Mesodermal cell (in vitro differentiated cells): Measurements from ENCODE around the gene SLX4IP.

Experiments used
- H3K27ac ChIP-seq: 2 replicates; pipeline ENCODE4 v1.7.0; 2013; ENCODE audit warnings: mild to moderate bottlenecking, low read depth, low read length, moderate library complexity; ENCODE audit not compliant: severe bottlenecking
- H3K36me3 ChIP-seq: 2 replicates; pipeline ENCODE4 v1.7.1; 2013; ENCODE audit warnings: mild to moderate bottlenecking, low read length, moderate library complexity; ENCODE audit not compliant: control insufficient read depth, insufficient read depth
- H3K4me1 ChIP-seq: one replicate; pipeline ENCODE4 v1.7.1; 2013; ENCODE audit warnings: mild to moderate bottlenecking, low read length; ENCODE audit not compliant: insufficient read depth, control insufficient read depth, poor library complexity, severe bottlenecking
- H3K4me3 ChIP-seq: 2 replicates; pipeline ENCODE4 v1.7.0; 2013; ENCODE audit warnings: low read length, control low read depth, mild to moderate bottlenecking; ENCODE audit not compliant: insufficient read depth, poor library complexity, severe bottlenecking; ENCODE audit errors: extremely low read depth
- H3K9me3 ChIP-seq: 2 replicates; pipeline ENCODE4 v1.7.1; 2013; ENCODE audit warnings: mild to moderate bottlenecking, low read length, moderate library complexity; ENCODE audit not compliant: control insufficient read depth
- WGBS, 2 experiments: methylation state at CpG; one replicate each; pipeline ENCODE4 v1.1.5; 2013; ENCODE audit warnings: missing lambda C conversion rate in 2 of 2; ENCODE audit not compliant: insufficient coverage in 2 of 2; 5-methylcytosine and 5-hydroxymethylcytosine counted together

SLX4IP gene

GRCh38 chr20:10430000-10430466, 5.1 kb upstream of the SLX4IP start:
- H3K36me3 ChIP-seq = peaks cover 11% of the 10 kb centered on the region
- H3K27ac ChIP-seq = no peak overlapping the region
- no peaks in the 10 kb centered on the region for H3K4me1 ChIP-seq
- H3K4me3 ChIP-seq = no peak overlapping the region
- H3K9me3 ChIP-seq = no peaks in the 10 kb centered on the region

GRCh38 chr20:10430704-10431103, 4.4 kb upstream of the SLX4IP start:
- Histone ChIP-seq H3K36me3 (peaks cover 11% of the 10 kb centered on the region), H3K4me3 (no peak overlapping the region), H3K4me1 (no peaks in the 10 kb centered on the region), H3K27ac (no peak overlapping the region), H3K9me3 (no peaks in the 10 kb centered on the region)
- WGBS, 2 experiments = 94 to 98% methylated on average over 3 to 5 of the region's 5 CpGs

GRCh38 chr20:10432079-10432478, 3.0 kb upstream of the SLX4IP start:
- H3K9me3 ChIP-seq = no peaks in the 10 kb centered on the region
- no peak overlapping the region for H3K27ac ChIP-seq
- no peaks in the 10 kb centered on the region for H3K4me1 ChIP-seq
- H3K4me3 ChIP-seq = no peak overlapping the region
- H3K36me3 ChIP-seq = peaks cover 11% of the 10 kb centered on the region
- WGBS, 2 experiments = 90 to 100% methylated on average over 1 of the region's 1 CpG

GRCh38 chr20:10433014-10433622, 2.0 kb upstream of the SLX4IP start:
- H3K9me3 ChIP-seq = no peaks in the 10 kb centered on the region
- H3K4me1 ChIP-seq = no peaks in the 10 kb centered on the region
- H3K36me3 ChIP-seq = peaks cover 10% of the 10 kb centered on the region
- peak overlapping the region; percentile 73 for H3K4me3 ChIP-seq
- 62 to 66% methylated on average over 26 to 29 of the region's 30 CpGs for WGBS, 2 experiments
- no peak overlapping the region for H3K27ac ChIP-seq

- 0 to 1% methylated on average over 29 to 52 of the region's 73 CpGs for WGBS, 2 experiments
- Histone ChIP-seq H3K27ac (peak within 1 kb of the TSS; percentile 87), H3K36me3 (peaks cover 7% of the 10 kb centered on the region), H3K4me3 (peak within 1 kb of the TSS; percentile 73), H3K9me3 (no peaks in the 10 kb centered on the region), H3K4me1 (no peaks in the 10 kb centered on the region)
These were observed 1.3 kb upstream of the SLX4IP start, which contains the start of gene MKKS for GRCh38 chr20:10433623-10434466. Gene MKKS, minus strand, starts transcription at chr20:10434222. Its CDS starts 20,708 bp downstream, at chr20:10413514.

GRCh38 chr20:10434467-10434831, 656 bp upstream of the SLX4IP start:
- Histone ChIP-seq H3K36me3 (peaks cover 7% of the 10 kb centered on the region), H3K27ac (peak overlapping the region; percentile 87), H3K4me3 (peak overlapping the region; percentile 73), H3K9me3 (no peaks in the 10 kb centered on the region), H3K4me1 (no peaks in the 10 kb centered on the region)
- 0% methylated on average over 13 to 16 of the region's 17 CpGs for WGBS, 2 experiments

- 89 to 94% methylated on average over 14 to 16 of the region's 20 CpGs for whole genome bisulfite sequencing, 2 experiments
- Histone ChIP-seq H3K4me1 (no peaks in the 10 kb centered on the region), H3K9me3 (no peaks in the 10 kb centered on the region), H3K4me3 (peak overlapping the region; percentile 73), H3K27ac (no peak overlapping the region), H3K36me3 (peaks cover 7% of the 10 kb centered on the region)
These were observed 1.1 kb downstream of the SLX4IP start for GRCh38 chr20:10436053-10436699.

- 86% methylated on average over 2 of the region's 4 CpGs; no CpG with 5 or more reads in 1 of the 2 experiments for WGBS, 2 experiments
- no peaks in the 10 kb centered on the region for H3K4me1 ChIP-seq
- H3K27ac ChIP-seq = no peak overlapping the region
- H3K36me3 ChIP-seq = no peaks in the 10 kb centered on the region
- H3K4me3 ChIP-seq = no peak overlapping the region
- no peaks in the 10 kb centered on the region for H3K9me3 ChIP-seq
These were observed 3.1 kb downstream of the SLX4IP start for GRCh38 chr20:10438217-10438616.

- Histone ChIP-seq H3K4me3 (no peak overlapping the region), H3K36me3 (peaks cover 3% of the 10 kb centered on the region), H3K27ac (no peak overlapping the region), H3K4me1 (no peaks in the 10 kb centered on the region), H3K9me3 (no peaks in the 10 kb centered on the region)
- WGBS, 2 experiments = no CpG with 5 or more reads among the region's 2 CpGs
These were observed 8.8 kb downstream of the SLX4IP start for GRCh38 chr20:10443936-10444335.

GRCh38 chr20:10445758-10446157, 10.7 kb downstream of the SLX4IP start:
- Histone ChIP-seq H3K36me3 (peaks cover 3% of the 10 kb centered on the region), H3K4me3 (no peak overlapping the region), H3K9me3 (no peaks in the 10 kb centered on the region), H3K27ac (no peak overlapping the region), H3K4me1 (no peaks in the 10 kb centered on the region)
- WGBS, 2 experiments = 91 to 92% methylated on average over 4 of the region's 4 CpGs
